Hepatic stellate cell (primary cell): Measurements from ENCODE around the gene CMIP.
"Not testable (repeated sequence)": the region's sequence is repeated elsewhere in the genome, so short reads cannot be mapped to it uniquely, and the experiment has no call there.

Experiments
- DNase-seq: peaks from one replicate; pipeline ENCODE4 v3.0.0; 2011; ENCODE audit warnings: low spot score

CMIP gene

GRCh38 chr16:81444448-81445121 is at the start of gene CMIP:
Gene CMIP, plus strand, starts transcription at chr16:81444808.
- DNase-seq: peak; percentile 96

DNA sequence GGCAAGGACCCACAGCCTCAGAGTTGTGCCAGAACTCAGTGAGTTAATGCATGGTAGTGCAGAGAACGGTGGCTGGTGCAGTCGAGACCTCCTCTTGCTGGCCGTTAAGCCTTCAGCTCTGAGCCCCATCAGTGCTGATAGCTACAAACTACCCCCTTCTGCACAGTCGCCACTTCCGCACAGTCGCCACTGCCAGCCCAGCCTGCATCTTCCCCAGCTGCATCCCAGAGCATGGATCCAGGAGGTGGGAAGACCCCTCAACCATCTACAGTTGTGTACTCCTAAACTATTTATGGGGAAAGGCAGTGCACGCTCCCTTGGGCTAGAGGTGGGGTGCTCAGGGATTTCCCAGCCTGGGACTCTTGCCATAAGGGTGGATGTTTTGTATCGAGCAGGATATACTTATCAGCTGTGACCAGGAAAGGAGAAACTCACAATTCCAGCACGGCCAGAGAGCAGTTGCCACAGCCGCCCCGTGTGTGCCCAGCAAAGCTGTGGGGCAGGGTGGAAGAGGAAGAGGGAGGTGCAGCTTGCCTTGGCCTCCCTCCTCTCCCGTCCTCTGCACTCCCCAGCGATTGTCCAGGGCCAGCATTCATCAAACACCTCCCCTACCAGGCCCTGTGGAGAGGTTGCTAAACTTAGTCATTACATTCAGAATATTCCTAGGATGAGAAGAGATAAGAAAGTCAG is 49.5 kb upstream of the CMIP start:
- DNase-seq: no peak

GRCh38 chr16:81397058-81397878 is 47.3 kb upstream of the CMIP start:
- DNase-seq: no peak

DNA sequence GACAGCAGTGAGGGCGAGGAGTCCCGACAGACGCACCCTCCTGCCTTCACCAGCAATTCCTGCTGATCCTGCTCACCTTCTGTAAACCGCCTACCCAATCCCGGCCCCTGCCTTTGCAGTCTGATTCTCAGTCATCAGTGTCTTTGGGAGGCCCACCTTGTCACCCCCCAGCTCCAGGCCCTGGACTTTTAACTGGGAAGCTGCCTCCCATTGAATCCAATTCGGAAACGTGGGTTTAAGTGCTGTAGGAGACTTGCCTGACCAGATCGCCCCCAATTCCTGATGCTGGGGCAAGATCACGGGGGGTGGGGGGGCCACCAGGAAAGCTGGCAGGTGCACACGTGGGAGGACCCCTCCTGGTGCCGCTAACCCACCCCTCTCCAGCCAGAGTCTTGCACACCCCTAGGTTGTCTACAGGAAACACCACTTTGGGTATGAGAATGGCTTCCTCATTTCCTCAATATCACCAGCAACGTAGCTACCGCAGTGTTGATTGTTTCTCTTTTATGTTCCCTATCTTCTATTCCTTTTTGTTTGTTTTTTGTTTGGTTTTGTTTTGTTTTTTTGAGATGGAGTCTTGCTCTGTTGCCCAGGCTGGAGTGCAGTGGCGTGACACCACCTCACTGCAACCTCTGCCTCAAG is 46.6 kb upstream of the CMIP start:
- DNase-seq: no peak

DNA sequence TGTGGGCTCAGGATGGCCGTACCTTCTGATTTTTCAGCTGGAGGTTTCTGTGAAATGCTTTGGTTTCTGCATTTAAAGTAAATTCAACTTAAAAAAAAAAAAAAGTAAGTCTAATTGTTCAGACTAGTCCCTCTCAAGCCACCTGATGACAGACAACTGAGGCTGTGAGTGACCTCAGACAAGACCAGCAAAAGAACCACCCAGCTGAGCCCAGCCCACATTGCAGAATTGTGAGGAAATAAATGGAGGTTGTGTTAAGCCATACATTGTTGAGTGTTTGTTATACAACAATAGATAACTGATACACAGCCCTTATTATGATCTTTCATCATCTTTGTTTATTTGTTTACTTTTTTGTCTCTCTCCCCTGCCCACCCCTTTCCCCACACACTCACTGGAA is 44.7 kb upstream of the CMIP start:
- no peak for DNase-seq

DNA sequence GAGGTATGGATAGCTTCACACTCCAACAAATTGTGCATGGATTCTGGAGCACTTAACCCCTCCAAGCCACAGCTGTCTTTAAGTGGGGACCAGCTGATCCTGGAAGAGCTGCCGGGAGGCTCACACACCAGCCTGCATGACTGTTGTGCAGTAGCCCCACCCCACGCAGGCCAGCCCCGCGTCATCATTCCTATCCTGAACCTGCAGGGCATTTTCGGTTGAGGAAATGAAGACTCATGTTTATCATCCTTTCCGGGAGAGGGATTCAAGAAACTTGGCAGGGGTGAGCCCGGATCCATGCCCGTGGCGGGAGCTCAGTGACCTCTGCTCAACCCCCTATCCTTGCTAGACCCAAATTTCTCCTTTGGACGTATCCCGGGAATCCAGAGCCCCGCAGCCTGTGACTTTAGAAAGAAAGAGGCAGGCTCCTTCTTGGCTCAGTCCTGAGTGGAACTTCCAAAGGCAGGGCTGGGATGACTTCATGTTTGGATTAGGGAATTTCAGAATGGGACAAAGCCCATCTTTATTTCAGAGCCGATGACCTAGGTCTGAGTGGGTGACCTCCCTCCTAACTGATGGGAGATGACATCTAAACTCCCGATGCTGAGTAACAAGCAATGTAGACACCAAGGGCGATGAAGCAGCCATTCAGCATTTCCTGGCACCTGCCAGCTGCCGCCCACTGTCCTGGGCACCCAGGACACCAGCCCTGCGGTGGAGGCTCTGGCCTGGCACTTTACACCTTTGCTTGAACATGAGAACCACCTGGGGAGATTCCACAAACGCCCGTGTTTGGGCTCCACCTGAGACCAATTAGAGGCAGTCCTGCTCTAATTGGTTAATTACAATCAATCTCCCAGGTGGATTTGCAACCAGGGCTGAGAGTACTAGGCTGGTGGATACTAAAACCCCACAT is 43.3 kb upstream of the CMIP start:
- DNase-seq: peak; percentile 85

- no peak for DNase-seq
Measured at GRCh38 chr16:81403208-81403600, 41.4 kb upstream of the CMIP start.

DNA sequence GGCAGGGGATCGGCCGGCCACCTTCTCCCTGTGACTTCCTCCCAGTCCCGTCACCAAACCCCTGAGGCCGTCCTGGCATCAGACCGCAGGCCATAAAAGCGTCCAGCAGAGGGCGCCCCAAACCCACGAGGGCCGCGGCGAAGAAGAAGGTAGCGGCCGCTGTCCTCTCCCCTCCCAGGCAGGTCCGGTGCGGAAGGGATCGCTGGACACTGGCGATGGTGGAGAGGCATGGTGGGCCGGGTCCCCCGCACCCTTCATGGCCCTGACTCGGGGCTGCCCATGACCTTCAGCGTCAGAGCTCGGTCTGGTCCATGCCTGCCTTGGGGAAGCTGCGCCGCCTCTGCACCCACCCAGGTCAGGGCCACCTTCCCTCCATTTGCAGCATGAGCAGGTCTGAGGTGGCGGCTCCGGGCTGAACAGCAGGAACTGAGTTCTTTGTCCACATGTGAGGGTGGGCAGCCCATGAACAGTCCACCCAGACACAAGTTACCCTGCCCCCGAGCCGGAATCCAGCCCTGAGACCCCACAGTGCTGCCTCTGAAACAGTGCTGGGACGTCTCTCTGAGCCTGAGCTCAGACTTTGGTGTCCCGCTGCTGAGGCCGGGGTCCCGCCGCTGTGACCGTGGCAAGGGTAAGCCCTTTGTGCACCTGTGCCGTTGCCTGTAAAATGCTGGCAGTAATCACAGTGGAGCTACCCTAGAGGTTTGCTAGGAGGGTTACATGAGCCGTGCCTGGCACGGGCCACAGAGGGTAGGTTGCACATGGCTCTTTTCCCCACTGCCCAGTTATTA is 40.8 kb upstream of the CMIP start:
- peak; percentile 91 for DNase-seq

DNA sequence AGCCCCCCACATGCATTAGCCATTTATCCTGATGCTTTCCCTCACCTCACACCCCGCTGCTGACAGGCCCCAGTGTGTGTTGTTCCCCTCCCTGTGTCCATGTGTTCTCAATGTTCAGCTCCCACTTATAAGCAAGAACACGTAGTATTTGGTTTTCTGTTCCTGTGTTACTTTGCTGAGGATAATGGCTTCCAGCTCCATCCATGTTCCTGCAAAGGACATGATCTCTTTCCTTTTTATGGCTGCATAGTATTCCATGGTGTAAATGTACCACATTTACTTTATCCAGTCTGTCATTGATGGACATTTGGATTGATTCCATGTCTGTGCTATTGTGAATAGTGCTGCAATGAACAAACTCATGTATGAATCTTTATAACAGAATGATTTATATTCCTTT is 39.6 kb upstream of the CMIP start:
- DNase-seq: not testable (repeated sequence)

DNA sequence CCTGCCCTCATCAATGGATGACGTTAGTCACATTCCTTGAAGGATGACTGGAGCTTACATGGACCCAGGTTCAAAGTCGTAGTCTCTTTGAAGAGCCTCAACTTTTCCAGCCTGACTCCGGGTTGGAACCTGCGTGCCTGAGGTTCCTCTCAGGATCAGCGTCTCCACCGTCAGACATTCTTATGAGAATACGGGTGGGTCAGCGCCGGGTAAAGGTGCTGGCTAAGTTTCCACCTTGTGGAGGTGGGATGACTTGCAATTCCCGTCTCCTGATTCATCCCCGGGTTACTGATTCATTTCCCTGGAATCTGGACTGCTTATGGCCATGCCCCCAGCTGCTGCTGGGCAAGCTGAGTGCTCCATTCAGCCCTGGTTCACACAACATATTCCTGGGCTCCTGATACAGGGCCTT is 38.9 kb upstream of the CMIP start:
- DNase-seq: peak; percentile 93

DNA sequence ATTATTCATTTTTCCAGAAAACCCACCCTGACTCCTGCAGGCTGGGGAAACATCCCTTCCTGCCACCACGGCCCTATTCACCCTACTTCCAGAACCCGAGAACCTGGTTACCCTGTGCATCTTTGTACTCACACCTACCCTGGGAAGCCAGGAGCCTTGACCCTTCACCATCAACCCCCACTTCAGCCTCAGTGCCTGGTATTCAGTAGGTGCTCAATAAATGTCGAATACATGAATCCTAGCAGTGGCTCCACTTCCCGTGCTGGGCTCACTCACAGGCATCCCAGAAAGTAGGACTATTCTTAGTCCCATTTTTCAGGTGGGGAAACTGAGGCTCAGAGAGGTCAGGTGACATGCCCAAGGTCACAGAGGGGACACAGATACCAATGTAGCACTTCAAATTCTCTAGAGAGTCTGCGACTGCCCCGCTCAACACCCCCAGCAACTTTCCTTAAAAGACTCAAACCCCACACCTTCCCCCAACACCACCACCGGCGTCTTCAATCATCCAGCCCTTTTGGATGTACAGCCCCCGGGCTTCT is 36.1 kb upstream of the CMIP start:
- DNase-seq: no peak

DNA sequence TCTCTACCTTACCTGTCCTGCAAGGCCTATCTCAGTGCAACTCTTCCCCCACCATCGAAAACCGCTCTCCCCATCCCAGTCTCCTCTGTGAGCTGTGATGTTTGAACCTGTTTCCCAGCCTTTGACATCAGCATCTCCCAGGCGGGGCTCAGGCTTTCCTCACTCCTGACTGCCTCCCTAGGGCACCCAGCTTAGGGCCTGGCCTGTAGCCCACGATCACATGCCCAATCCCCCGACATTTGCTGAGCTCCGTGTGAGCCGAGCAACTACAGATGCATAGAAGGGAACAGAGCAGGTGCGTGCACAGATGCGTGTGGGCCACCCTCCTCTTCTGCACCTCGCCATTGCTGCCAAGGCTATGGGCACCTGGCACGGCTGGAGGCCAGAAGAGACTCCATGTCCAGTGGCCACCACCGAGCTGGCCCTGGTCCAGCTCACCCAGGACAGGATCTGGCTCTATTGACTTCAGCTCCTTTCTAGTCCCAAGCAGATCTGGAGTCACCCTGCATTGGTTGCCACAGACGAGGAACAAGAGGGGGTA is 35.5 kb upstream of the CMIP start:
- no peak for DNase-seq

DNA sequence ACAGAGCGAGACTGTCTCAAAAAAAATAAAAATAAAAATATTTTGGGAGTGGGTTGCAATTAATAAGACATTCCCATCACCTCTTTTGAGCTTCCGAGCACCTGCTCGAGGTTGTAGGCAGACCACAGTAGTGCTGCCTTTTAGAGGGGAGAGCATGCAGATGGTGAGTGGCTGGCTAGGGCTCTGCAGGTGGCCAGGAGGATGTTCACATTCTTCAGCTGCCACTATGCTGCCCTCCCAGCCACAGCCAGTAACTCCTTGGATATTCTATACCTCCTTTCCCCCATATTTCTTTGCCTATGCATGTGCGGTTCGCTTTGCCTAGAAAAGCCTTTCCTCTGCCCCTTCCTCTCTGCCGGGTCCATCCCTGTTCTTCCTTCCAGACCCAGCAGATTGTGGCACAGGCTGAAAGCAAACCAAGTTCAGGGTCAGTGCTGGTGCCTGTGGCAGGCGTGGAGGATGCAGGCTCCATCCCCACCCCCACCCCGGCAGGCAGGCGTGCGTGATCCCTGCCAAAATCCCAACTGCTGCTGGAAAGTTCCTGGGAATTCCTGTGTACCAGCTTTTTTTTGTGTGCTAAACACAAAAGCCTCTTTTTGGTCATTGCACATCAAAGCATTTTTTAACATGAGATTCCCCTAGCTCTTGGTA is 33.8 kb upstream of the CMIP start:
- DNase-seq: no peak

- DNase-seq: no peak
Measured at GRCh38 chr16:81413245-81413990, 31.2 kb upstream of the CMIP start.

- DNase-seq: no peak
Measured at GRCh38 chr16:81415751-81416150, 28.9 kb upstream of the CMIP start.

GRCh38 chr16:81416749-81417148 is 27.9 kb upstream of the CMIP start:
- no peak for DNase-seq

- DNase-seq: no peak
Measured at GRCh38 chr16:81417210-81417609, 27.4 kb upstream of the CMIP start.

- DNase-seq: no peak
Measured at GRCh38 chr16:81419806-81420205, 24.8 kb upstream of the CMIP start.

- DNase-seq: no peak
Measured at GRCh38 chr16:81421126-81421525, 23.5 kb upstream of the CMIP start.
